MCF 10A (cell line): ENCODE data around the gene CALCA. TPM values are rescaled to one million over a fixed set of nuclear protein-coding genes. Genes with fewer than 3 reads are reported as not detected.

Experiments
- BruUV-seq: library from RNA; stranded (reverse); fragments of 400-500 nt; replicated peaks from 2 replicates; lab custom pipeline; 2021; lab: Mats Ljungman, UMichigan
- CTCF ChIA-PET: fragments of 300-600 bp; sonication (Branson Sonifier 250); formaldehyde crosslinking; extraction: SDS; loops from one replicate; lab custom pipeline; 2021; ENCODE audit warnings: antibody characterized with exemption, inconsistent platforms; lab: Yijun Ruan, JAX
- POLR2A ChIA-PET: fragments of 300-600, 350-650 bp; sonication (Branson Sonifier 250); formaldehyde crosslinking; extraction: SDS; loops from one replicate; lab custom pipeline; 2020; ENCODE audit warnings: antibody characterized with exemption, inconsistent platforms; lab: Yijun Ruan, JAX
- DNase-seq: peaks from one replicate; pipeline ENCODE4 v3.0.0-alpha.2; 2018; ENCODE audit not compliant: unreplicated experiment
- H3K27ac Mint-ChIP-seq: one replicate; pipeline ENCODE4 v1.8.0; 2022; ENCODE audit warnings: mild to moderate bottlenecking, low read depth, mixed read lengths; ENCODE audit not compliant: unreplicated experiment
- H3K27me3 Mint-ChIP-seq: one replicate; pipeline ENCODE4 v1.8.0; 2022; ENCODE audit warnings: mixed read lengths; ENCODE audit not compliant: insufficient read depth, unreplicated experiment
- H3K36me3 Mint-ChIP-seq: one replicate; pipeline ENCODE4 v1.8.0; 2022; ENCODE audit warnings: mild to moderate bottlenecking, moderate library complexity, mixed read lengths; ENCODE audit not compliant: insufficient read depth, unreplicated experiment
- H3K4me1 Mint-ChIP-seq: one replicate; pipeline ENCODE4 v1.8.0; 2022; ENCODE audit warnings: mixed read lengths; ENCODE audit not compliant: insufficient read depth, unreplicated experiment
- H3K4me3 Mint-ChIP-seq: one replicate; pipeline ENCODE4 v1.8.0; 2022; ENCODE audit warnings: mild to moderate bottlenecking, moderate library complexity, mixed read lengths; ENCODE audit not compliant: unreplicated experiment
- H3K9me3 Mint-ChIP-seq: one replicate; pipeline ENCODE4 v1.8.0; 2022; ENCODE audit warnings: mixed read lengths; ENCODE audit not compliant: unreplicated experiment
- CTCF ChIP-seq: fragments of 200-600 bp; IDR thresholded peaks from one replicate; pipeline ENCODE4 v1.8.0; 2022; ENCODE audit warnings: antibody characterized with exemption, mild to moderate bottlenecking; ENCODE audit not compliant: unreplicated experiment
- intact Hi-C: fragments of 100-400 bp; cut with micrococcal nuclease; formaldehyde crosslinking; loops from 2 replicates; pipeline ENCODE4 v1.14.1; 2022
- total RNA-seq: library from RNA; stranded (reverse); gene quantifications from 2 replicates; pipeline ENCODE4 v1.2.3, GENCODE V29; 2022

CALCA gene
- total RNA-seq, 1 experiment from 2014 or later: not detected

- CTCF ChIA-PET: interaction anchor here (0.6 to 3.5 kb wide), 9 partner anchors 18 to 1778 kb away, joined by 3 to 20 read pairs (median 3); partner anchors contain the start of gene CALCB
- Mint-ChIP-seq H3K4me1 (no peaks in the 10 kb centered on the region), H3K4me3 (no peak overlapping the region), H3K27me3 (peaks cover 22% of the 10 kb centered on the region), H3K27ac (no peak overlapping the region), H3K36me3 (no peaks in the 10 kb centered on the region), H3K9me3 (no peaks in the 10 kb centered on the region)
- intact Hi-C loops: loop anchor here (1.0 to 5.0 kb wide), 2 partner anchors 33 to 101 kb away; no protein-coding TSS in a partner anchor
- TF ChIP-seq CTCF: no peak
- POLR2A ChIA-PET: interaction anchor here (0.7 kb wide), 1 partner anchor 242 kb away, joined by 3 read pairs; no protein-coding TSS in a partner anchor
- no TSS peak for BruUV-seq
- DNase-seq: no peak
Measured at GRCh38 chr11:14973621-14974514, 1.7 kb upstream of the CALCA start.

GRCh38 chr11:14972581-14973495, 687 bp upstream of the CALCA start:
- H3K4me1 Mint-ChIP-seq: no peaks in the 10 kb centered on the region
- H3K36me3 Mint-ChIP-seq: no peaks in the 10 kb centered on the region
- CTCF ChIA-PET: interaction anchor here (3.5 kb wide), 1 partner anchor 65 kb away, joined by 20 read pairs; no protein-coding TSS in a partner anchor
- no peak overlapping the region for H3K27ac Mint-ChIP-seq
- peaks cover 22% of the 10 kb centered on the region for H3K27me3 Mint-ChIP-seq
- H3K4me3 Mint-ChIP-seq: no peak overlapping the region
- no peaks in the 10 kb centered on the region for H3K9me3 Mint-ChIP-seq
- no peak for DNase-seq
- POLR2A ChIA-PET: no interaction called here
- no TSS peak for BruUV-seq
- intact Hi-C loops: loop anchor here (5.0 kb wide), 1 partner anchor 34 kb away; no protein-coding TSS in a partner anchor
- no peak for TF ChIP-seq CTCF

GRCh38 chr11:14969901-14970323, 2.2 kb downstream of the CALCA start:
- ChIA-PET CTCF (interaction anchor here (0.6 to 1.8 kb wide), 9 partner anchors 9 to 238 kb away, joined by 3 to 10 read pairs (median 5); no protein-coding TSS in a partner anchor), POLR2A (interaction anchor here (0.6 kb wide), 1 partner anchor 427 kb away, joined by 4 read pairs; no protein-coding TSS in a partner anchor)
- peak; percentile 57 for DNase-seq
- H3K36me3 Mint-ChIP-seq: no peaks in the 10 kb centered on the region
- H3K4me3 Mint-ChIP-seq: no peak overlapping the region
- H3K27me3 Mint-ChIP-seq: peaks cover 32% of the 10 kb centered on the region
- TF ChIP-seq CTCF: peak; percentile 71
- intact Hi-C loops: loop anchor here (5.0 kb wide), 1 partner anchor 37 kb away; no protein-coding TSS in a partner anchor
- BruUV-seq: no TSS peak
- H3K9me3 Mint-ChIP-seq: no peaks in the 10 kb centered on the region
- H3K4me1 Mint-ChIP-seq: no peaks in the 10 kb centered on the region
- H3K27ac Mint-ChIP-seq: no peak overlapping the region
